Right hindlimb (tissue), 1 donor: Measurements from ENCODE around the gene FAM72B.
"Not testable (repeated sequence)": the region's sequence is repeated elsewhere in the genome, so short reads cannot be mapped to it uniquely, and the experiment has no call there.

Experiments
- DNase-seq: peaks from one replicate; pipeline ENCODE4 v3.0.0-alpha.2; 2018

FAM72B gene

GRCh38 chr1:121148489-121149190 is 35.5 kb downstream of the FAM72B start:
- DNase-seq = not testable (repeated sequence)

GRCh38 chr1:121140393-121140792 is 43.7 kb downstream of the FAM72B start:
- not testable (repeated sequence) for DNase-seq

GRCh38 chr1:121131494-121131893 is 52.6 kb downstream of the FAM72B start:
- not testable (repeated sequence) for DNase-seq

- DNase-seq = not testable (repeated sequence)
Measured at GRCh38 chr1:121118480-121118824, 65.7 kb downstream of the FAM72B start.
